WI38 (cell line): ENCODE measurements around the gene TP63.

Source experiments
- H3K4me3 ChIP-seq: 2 replicates; pipeline ENCODE4 v1.5.1; 2011; ENCODE audit warnings: low read depth, mild to moderate bottlenecking, control low read depth, low read length
- CTCF ChIP-seq: IDR thresholded peaks from 2 replicates; pipeline ENCODE4 v1.5.1; 2012; ENCODE audit warnings: low read depth, mild to moderate bottlenecking, control low read depth, low read length

The TP63 gene

GRCh38 chr3:189786479-189787064 is 155.4 kb downstream of the TP63 start:
- TF ChIP-seq CTCF: no peak
- no peak overlapping the region for H3K4me3 ChIP-seq

GRCh38 chr3:189787191-189787590 is 156.0 kb downstream of the TP63 start:
- TF ChIP-seq CTCF: no peak
- H3K4me3 ChIP-seq: no peak overlapping the region

- H3K4me3 ChIP-seq: no peak overlapping the region
- TF ChIP-seq CTCF: no peak
Measured at GRCh38 chr3:189787632-189788031, 156.4 kb downstream of the TP63 start.

GRCh38 chr3:189789432-189789831 is 158.2 kb downstream of the TP63 start:
- TF ChIP-seq CTCF: no peak
- no peak overlapping the region for H3K4me3 ChIP-seq

- no peak for TF ChIP-seq CTCF
- H3K4me3 ChIP-seq: no peak overlapping the region
Measured at GRCh38 chr3:189790658-189791057, 159.5 kb downstream of the TP63 start.

- TF ChIP-seq CTCF: no peak
- H3K4me3 ChIP-seq: no peak overlapping the region
Measured at GRCh38 chr3:189792046-189792929, 161.1 kb downstream of the TP63 start.

GRCh38 chr3:189794518-189794917 is 163.3 kb downstream of the TP63 start:
- H3K4me3 ChIP-seq: no peak overlapping the region
- no peak for TF ChIP-seq CTCF
